Neural progenitor cell (in vitro differentiated cells): ENCODE data around the gene TAS1R1.

Experiments
- CTCF ChIP-seq: fragments of 200-600 bp; sonication (generic); IDR thresholded peaks from 2 replicates; pipeline ENCODE4 v1.5.1; 2017; ENCODE audit warnings: antibody characterized with exemption, mild to moderate bottlenecking
- EZH2 ChIP-seq: fragments of 200-600 bp; sonication (generic); IDR thresholded peaks from 2 replicates; pipeline ENCODE4 v1.6.1; 2017; ENCODE audit warnings: antibody characterized with exemption, mild to moderate bottlenecking, moderate library complexity
- EZH2phosphoT487 ChIP-seq: fragments of 200-600 bp; sonication (generic); IDR thresholded peaks from 2 replicates; pipeline ENCODE4 v1.6.1; 2017; ENCODE audit warnings: antibody characterized with exemption

DNA sequence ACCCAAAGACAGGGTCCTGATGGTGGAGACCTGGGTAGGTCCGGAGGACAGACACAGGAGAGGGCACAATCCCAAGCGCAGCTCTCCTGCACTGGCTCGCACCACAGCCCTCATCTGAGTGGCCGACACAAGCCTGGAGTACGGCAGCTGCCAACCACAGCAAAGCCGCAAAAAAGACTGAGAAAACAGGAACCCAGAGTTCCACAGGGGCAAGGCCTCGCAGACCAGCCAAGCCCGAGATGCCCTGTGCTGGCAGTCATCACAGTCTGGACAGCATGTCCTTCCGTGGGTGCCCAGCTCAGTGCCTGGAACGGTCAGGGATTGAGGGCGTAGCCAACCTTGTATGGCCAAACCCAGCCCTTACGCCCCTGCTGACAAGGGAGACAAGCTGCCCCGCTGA is 36.1 kb downstream of the TAS1R1 start:
- no peak for TF ChIP-seq EZH2
- no peak for TF ChIP-seq EZH2phosphoT487
- TF ChIP-seq CTCF, result no peak
